ENCODE results near the gene ADCYAP1R1. TPM values are rescaled to one million over a fixed set of nuclear protein-coding genes. Genes with fewer than 3 reads are reported as not detected.

Gene ADCYAP1R1
- total RNA-seq, 1 donor from 2014 or later: not detected

- TF ChIP-seq CTCF (conservative IDR thresholded peaks at IDR 0.05; ENCODE audit: low read depth, low read length): no peak
- no peak overlapping the region for H3K4me3 ChIP-seq (ENCODE audit: low read depth, low read length)
- DNase-seq (ENCODE audit: low read depth): no peak
These were observed 15.2 kb upstream of the ADCYAP1R1 start for GRCh38 chr7:31036924-31037323.

GRCh38 chr7:31043051-31043471 is 9.0 kb upstream of the ADCYAP1R1 start:
- no peak for TF ChIP-seq CTCF (conservative IDR thresholded peaks at IDR 0.05; ENCODE audit: low read depth, low read length)
- no peak overlapping the region for H3K4me3 ChIP-seq (ENCODE audit: low read depth, low read length)
- DNase-seq (ENCODE audit: low read depth): no peak

GRCh38 chr7:31044529-31044928 is 7.6 kb upstream of the ADCYAP1R1 start:
- no peak overlapping the region for H3K4me3 ChIP-seq (ENCODE audit: low read depth, low read length)
- no peak for DNase-seq (ENCODE audit: low read depth)
- TF ChIP-seq CTCF (conservative IDR thresholded peaks at IDR 0.05; ENCODE audit: low read depth, low read length): no peak

- no peak for DNase-seq (ENCODE audit: low read depth)
- H3K4me3 ChIP-seq (ENCODE audit: low read depth, low read length): no peak overlapping the region
- no peak for TF ChIP-seq CTCF (conservative IDR thresholded peaks at IDR 0.05; ENCODE audit: low read depth, low read length)
These were observed 5.4 kb upstream of the ADCYAP1R1 start for GRCh38 chr7:31046723-31047122.

GRCh38 chr7:31047313-31048146 is 4.6 kb upstream of the ADCYAP1R1 start:
- no peak overlapping the region for H3K4me3 ChIP-seq (ENCODE audit: low read depth, low read length)
- no peak for DNase-seq (ENCODE audit: low read depth)

GRCh38 chr7:31049005-31049765 is 2.9 kb upstream of the ADCYAP1R1 start:
- TF ChIP-seq CTCF (conservative IDR thresholded peaks at IDR 0.05; ENCODE audit: low read depth, low read length): no peak
- H3K4me3 ChIP-seq (ENCODE audit: low read depth, low read length): no peak overlapping the region
- DNase-seq (ENCODE audit: low read depth): no peak

More at GRCh38 chr7:31047313-31048146, 4.6 kb upstream of the ADCYAP1R1 start:
- TF ChIP-seq CTCF (conservative IDR thresholded peaks at IDR 0.05; ENCODE audit: low read depth, low read length): no peak

All from epithelial cell of proximal tubule (primary cell).